ENCODE data around the gene SCN2A. TPM values are rescaled to one million over a fixed set of nuclear protein-coding genes. Genes with fewer than 3 reads are reported as not detected.

SCN2A gene
- total RNA-seq, 1 experiment from 2014 or later = 0.24 TPM

- Histone ChIP-seq H2BK12ac (ENCODE audit: insufficient read length, low read depth, low read length) (no peak overlapping the region), H3K27me3 (ENCODE audit: insufficient read depth, low read length) (no peaks in the 10 kb centered on the region), H2BK120ac (ENCODE audit: low read depth, low read length, poor library complexity, severe bottlenecking) (no peak overlapping the region), H3K23ac (ENCODE audit: insufficient read length, low read depth, low read length) (no peak overlapping the region), H3K14ac (ENCODE audit: insufficient read depth, low read length) (no peak overlapping the region), H4K20me1 (ENCODE audit: control insufficient read depth, insufficient read depth, insufficient read length) (no peaks in the 10 kb centered on the region), H2BK5ac (ENCODE audit: insufficient read length, low read length) (no peak overlapping the region), H4K8ac (replicated peaks; ENCODE audit: insufficient read length, low read depth, low read length) (no peak overlapping the region), H4K5ac (ENCODE audit: insufficient read length, low read depth, low read length) (no peak overlapping the region), H3K9me3 (ENCODE audit: control insufficient read depth, low read depth, low read length) (no peaks in the 10 kb centered on the region), H3K56ac (ENCODE audit: insufficient read length, low read depth, low read length) (no peak overlapping the region), H3K4me2 (ENCODE audit: insufficient read depth, insufficient read length, low read length) (no peak overlapping the region), H3K18ac (ENCODE audit: insufficient read length, low read depth, low read length) (no peak overlapping the region), H2AFZ (ENCODE audit: low read length) (no peak overlapping the region), H4K91ac (ENCODE audit: insufficient read length, low read depth, low read length) (no peak overlapping the region), H3K4ac (ENCODE audit: low read depth, low read length) (no peak overlapping the region), H3K79me1 (ENCODE audit: insufficient read depth, low read depth, low read length, poor library complexity, severe bottlenecking) (no peaks in the 10 kb centered on the region), H3T11ph (ENCODE audit: low read length) (no peak overlapping the region), H2BK20ac (ENCODE audit: low read depth, low read length, poor library complexity, severe bottlenecking) (no peak overlapping the region), H3K23me2 (ENCODE audit: insufficient read length, low read depth, low read length, poor library complexity, severe bottlenecking) (no peaks in the 10 kb centered on the region), H3K4me1 (ENCODE audit: insufficient read depth, low read length) (peaks cover 5% of the 10 kb centered on the region), H3K9ac (ENCODE audit: extremely low read depth, insufficient read length, low read length) (no peak overlapping the region), H2AK5ac (ENCODE audit: insufficient read length, low read length) (no peak overlapping the region), H3K79me2 (ENCODE audit: insufficient read depth, low read length) (no peaks in the 10 kb centered on the region), H3K27ac (ENCODE audit: insufficient read length, low read depth, low read length) (no peak overlapping the region), H2BK15ac (ENCODE audit: low read depth, low read length) (no peak overlapping the region)
- no peaks in the 10 kb centered on the region for H3K27me3 Mint-ChIP-seq (ENCODE audit: low read depth)
- H3K36me3 Mint-ChIP-seq (ENCODE audit: insufficient read depth in 1 of 3, low read depth in 3 of 3) = no peaks in the 10 kb centered on the region
- peak overlapping the region in 1 of 3 experiments; percentile 41; a peak in 2 of 7 replicates for H3K27ac Mint-ChIP-seq
- no peak overlapping the region for H3K4me3 Mint-ChIP-seq
- H3K9me3 Mint-ChIP-seq = peaks cover 0 to 6% of the 10 kb centered on the region in 2 experiments; a peak in 2 of 5 replicates
- no CpG with 5 or more reads among the region's 1 CpG for WGBS (ENCODE audit: extremely low coverage, insufficient read length, low lambda C conversion rate)
- DNase-seq = no peak
- peaks cover 40 to 43% of the 10 kb centered on the region in 2 experiments for H3K4me1 Mint-ChIP-seq
- TF ChIP-seq CTCF (conservative IDR thresholded peaks at IDR 0.05) = no peak
Observed at GRCh38 chr2:165435611-165436010, 196.4 kb downstream of the SCN2A start.

Data from H9 (cell line).